H1 (cell line): ENCODE results near the gene TXNDC12.

ENCODE experiments used
- TAF1 ChIP-seq: IDR thresholded peaks from 2 replicates; pipeline ENCODE4 v1.6.1; 2011; ENCODE audit warnings: mild to moderate bottlenecking, low read depth, low read length
- TF ChIP-seq, protein P1 (sequence below), 3 experiments: IDR thresholded peaks; 1 replicate in 2 of 3; 2 replicates in 1 of 3; pipeline versions ENCODE4 v1.5.1 to v1.6.1; 2011; ENCODE audit warnings: low read length in 3 of 3, mild to moderate bottlenecking in 3 of 3, inconsistent platforms in 2 of 3, low read depth in 1 of 3, moderate library complexity in 1 of 3; ENCODE audit not compliant: insufficient read depth in 1 of 3; ENCODE audit errors: control extremely low read depth in 1 of 3

DNA sequence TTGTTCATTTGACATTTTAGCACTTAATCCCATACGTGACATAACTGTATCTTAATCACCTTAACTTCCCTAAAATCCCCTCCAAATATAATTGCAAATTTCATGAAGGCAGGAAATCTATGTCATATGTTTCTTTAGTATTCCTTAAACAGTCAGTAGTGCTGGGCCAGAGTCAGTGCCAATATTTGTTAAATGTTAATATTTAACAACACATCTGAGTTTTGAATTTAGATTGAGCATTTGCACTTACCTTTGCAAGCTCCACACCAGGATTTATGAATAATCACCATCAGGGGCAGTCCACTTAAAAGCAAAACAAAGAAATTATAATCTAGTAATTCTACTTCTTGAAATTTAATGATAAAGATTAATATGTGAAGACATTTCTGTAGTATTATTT is 26.7 kb downstream of the TXNDC12 start:
- no peak for TF ChIP-seq TAF1
- TF ChIP-seq, protein P1, sequence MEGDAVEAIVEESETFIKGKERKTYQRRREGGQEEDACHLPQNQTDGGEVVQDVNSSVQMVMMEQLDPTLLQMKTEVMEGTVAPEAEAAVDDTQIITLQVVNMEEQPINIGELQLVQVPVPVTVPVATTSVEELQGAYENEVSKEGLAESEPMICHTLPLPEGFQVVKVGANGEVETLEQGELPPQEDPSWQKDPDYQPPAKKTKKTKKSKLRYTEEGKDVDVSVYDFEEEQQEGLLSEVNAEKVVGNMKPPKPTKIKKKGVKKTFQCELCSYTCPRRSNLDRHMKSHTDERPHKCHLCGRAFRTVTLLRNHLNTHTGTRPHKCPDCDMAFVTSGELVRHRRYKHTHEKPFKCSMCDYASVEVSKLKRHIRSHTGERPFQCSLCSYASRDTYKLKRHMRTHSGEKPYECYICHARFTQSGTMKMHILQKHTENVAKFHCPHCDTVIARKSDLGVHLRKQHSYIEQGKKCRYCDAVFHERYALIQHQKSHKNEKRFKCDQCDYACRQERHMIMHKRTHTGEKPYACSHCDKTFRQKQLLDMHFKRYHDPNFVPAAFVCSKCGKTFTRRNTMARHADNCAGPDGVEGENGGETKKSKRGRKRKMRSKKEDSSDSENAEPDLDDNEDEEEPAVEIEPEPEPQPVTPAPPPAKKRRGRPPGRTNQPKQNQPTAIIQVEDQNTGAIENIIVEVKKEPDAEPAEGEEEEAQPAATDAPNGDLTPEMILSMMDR (IDR thresholded peaks at IDR 0.05; ENCODE audit: control extremely low read depth in 1 of 3, insufficient read depth in 1 of 3, low read depth in 1 of 3, low read length in 3 of 3), result no peak
